Liver (tissue), 9 donors: Measurements from ENCODE around the gene POLDIP3. TPM values are rescaled to one million over a fixed set of nuclear protein-coding genes. Genes with fewer than 3 reads are reported as not detected.

Source experiments
- DNase-seq: peaks from one replicate; pipeline ENCODE4 v3.0.0-alpha.2; 2017; ENCODE audit warnings: low spot score
- H3K27ac ChIP-seq, 2 donors: one replicate each; pipeline ENCODE4 v1.7.0; 2013; ENCODE audit warnings: inconsistent platforms in 2 of 2, low read length in 2 of 2, control low read depth in 1 of 2, low read depth in 1 of 2, mild to moderate bottlenecking in 1 of 2
- H3K27me3 ChIP-seq, 4 donors: one replicate each; pipeline versions ENCODE4 v1.6.1 to v1.7.0; 2013; ENCODE audit warnings: low read length in 3 of 4, inconsistent platforms in 1 of 4, mild to moderate bottlenecking in 1 of 4, moderate library complexity in 1 of 4; ENCODE audit not compliant: control insufficient read depth in 4 of 4, insufficient read depth in 4 of 4
- H3K36me3 ChIP-seq, 4 donors: one replicate each; pipeline versions ENCODE4 v1.6.1 to v1.7.0; 2013; ENCODE audit warnings: low read length in 3 of 4, mild to moderate bottlenecking in 3 of 4, low read depth in 1 of 4, moderate library complexity in 1 of 4; ENCODE audit not compliant: control insufficient read depth in 4 of 4, insufficient read depth in 3 of 4
- H3K4me1 ChIP-seq, 4 donors: one replicate each; pipeline versions ENCODE4 v1.6.1 to v1.7.0; 2013; ENCODE audit warnings: low read length in 3 of 4, mild to moderate bottlenecking in 3 of 4, moderate library complexity in 1 of 4; ENCODE audit not compliant: control insufficient read depth in 4 of 4, insufficient read depth in 4 of 4
- H3K4me3 ChIP-seq, 3 donors: one replicate each; pipeline versions ENCODE4 v1.6.1 to v1.7.0; 2013; ENCODE audit warnings: low read length in 3 of 3, control low read depth in 1 of 3, low read depth in 1 of 3, mild to moderate bottlenecking in 1 of 3
- H3K9ac ChIP-seq, 2 donors: one replicate each; pipeline ENCODE4 v1.7.0; 2013; ENCODE audit warnings: low read length in 2 of 2, mild to moderate bottlenecking in 2 of 2, moderate library complexity in 2 of 2, control low read depth in 1 of 2, low read depth in 1 of 2
- H3K9me3 ChIP-seq, 4 donors: one replicate each; pipeline versions ENCODE4 v1.6.1 to v1.7.0; 2013; ENCODE audit warnings: low read length in 3 of 4; ENCODE audit not compliant: control insufficient read depth in 4 of 4
- EGR1 ChIP-seq, 2 donors: IDR thresholded peaks; 2 replicates each; pipeline ENCODE4 v1.6.1; 2016 to 2018; ENCODE audit warnings: antibody characterized with exemption in 2 of 2, low read depth in 2 of 2
- FOXA2 ChIP-seq: IDR thresholded peaks from 2 replicates; pipeline ENCODE4 v1.6.1; 2016; ENCODE audit warnings: antibody characterized with exemption
- GABPA ChIP-seq, 2 donors: IDR thresholded peaks in 1 of 2; conservative IDR thresholded peaks in 1 of 2; 2 replicates each; pipeline ENCODE4 v1.6.1; 2016; ENCODE audit warnings: antibody characterized with exemption in 2 of 2, mild to moderate bottlenecking in 1 of 2, moderate library complexity in 1 of 2
- HNF4A ChIP-seq, 2 donors: conservative IDR thresholded peaks; 2 replicates each; pipeline ENCODE4 v1.6.1; 2016; ENCODE audit warnings: antibody characterized with exemption in 2 of 2, mild to moderate bottlenecking in 2 of 2
- HNF4G ChIP-seq: IDR thresholded peaks from 2 replicates; pipeline ENCODE4 v1.6.1; 2016; ENCODE audit warnings: antibody characterized with exemption
- JUND ChIP-seq, 2 donors: IDR thresholded peaks; 2 replicates each; pipeline ENCODE4 v1.6.1; 2016; ENCODE audit warnings: antibody characterized with exemption in 2 of 2
- NR2F2 ChIP-seq: IDR thresholded peaks from 2 replicates; pipeline ENCODE4 v1.6.1; 2016; ENCODE audit warnings: antibody characterized with exemption
- RAD21 ChIP-seq, 2 donors: IDR thresholded peaks; 2 replicates each; pipeline ENCODE4 v1.6.1; 2016; ENCODE audit warnings: antibody characterized with exemption in 2 of 2, mild to moderate bottlenecking in 2 of 2
- RXRA ChIP-seq, 2 donors: IDR thresholded peaks; 2 replicates each; pipeline ENCODE4 v1.6.1; 2017 to 2018; ENCODE audit warnings: antibody characterized with exemption in 2 of 2, mild to moderate bottlenecking in 1 of 2
- TAF1 ChIP-seq: conservative IDR thresholded peaks from 2 replicates; pipeline ENCODE4 v1.6.1; 2016; ENCODE audit warnings: antibody characterized with exemption, mild to moderate bottlenecking
- YY1 ChIP-seq: IDR thresholded peaks from 2 replicates; pipeline ENCODE4 v1.6.1; 2016; ENCODE audit warnings: antibody characterized with exemption, mild to moderate bottlenecking
- WGBS: extraction: QIAGEN DNeasy Blood & Tissue Kit; methylation state at CpG from one replicate; pipeline ENCODE4 v1.1.7; 2013; 5-methylcytosine and 5-hydroxymethylcytosine counted together
- polyA plus RNA-seq, 2 donors: library from polyadenylated mRNA; stranded (reverse) in 1 of 2; unstranded in 1 of 2; fragments of 200-250 nt in 1 of 2; fragments of >200 nt in 1 of 2; fragmentation: Nextera tagmentation in 1 of 2; extraction: Ambion mirVana in 1 of 2; gene quantifications; one replicate each; pipeline versions ENCODE4 v1.2.1 to v1.2.3, GENCODE V29; 2013 to 2015
- total RNA-seq, 2 donors: library from RNA; depleted of rRNA; stranded (reverse); fragments of >200 nt; gene quantifications; one replicate each; pipeline ENCODE4 v1.2.3, GENCODE V29; 2014
- TF ChIP-seq, protein P1 (sequence below): IDR thresholded peaks from 2 replicates; pipeline ENCODE4 v1.6.1; 2016; ENCODE audit warnings: antibody characterized with exemption
- TF ChIP-seq, protein P2 (sequence below): fragments of 150-350 bp; IDR thresholded peaks from 2 replicates; pipeline ENCODE4 v1.5.1; 2017; ENCODE audit warnings: improper control_type of control experiment, low read depth, low read length; ENCODE audit not compliant: missing input control
- TF ChIP-seq, protein P3 (sequence below): IDR thresholded peaks from 2 replicates; pipeline ENCODE4 v1.6.1; 2016; ENCODE audit warnings: antibody characterized with exemption
- TF ChIP-seq, protein P4 (sequence below): IDR thresholded peaks from 2 replicates; pipeline ENCODE4 v1.6.1; 2016; ENCODE audit warnings: antibody characterized with exemption
- TF ChIP-seq, protein P5 (sequence below): IDR thresholded peaks from 2 replicates; pipeline ENCODE4 v1.6.1; 2016; ENCODE audit warnings: antibody characterized with exemption, mild to moderate bottlenecking
- donor health status: healthy.
- donor health status: healthy.
- donor health status: healthy.
- donor health status: healthy.
- donor health status: healthy.

The POLDIP3 gene
- total and polyA plus RNA-seq, 4 donors = 14.6 to 22.5 (median 18.0) TPM

DNA sequence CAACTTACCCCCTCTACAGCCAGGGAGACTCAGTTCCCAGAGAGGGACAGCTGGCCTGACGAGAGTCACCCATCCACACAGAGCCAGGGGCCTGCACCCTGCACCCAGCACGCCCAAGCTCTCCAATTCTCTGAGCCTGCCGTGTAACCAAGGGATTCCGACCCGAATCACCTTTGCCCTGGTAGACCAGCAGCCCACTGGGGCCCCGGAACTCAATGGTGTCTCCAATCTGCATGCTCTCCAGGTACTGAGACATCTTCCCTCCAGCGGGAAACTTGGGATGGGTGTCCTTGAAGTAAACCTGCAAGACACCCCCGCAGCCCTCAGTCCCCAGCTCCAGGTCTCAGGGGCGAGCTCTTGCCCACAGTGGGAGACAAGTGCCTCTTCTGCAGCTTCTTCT is 13.3 kb upstream of the POLDIP3 start:
- no peak overlapping the region for H3K4me3 ChIP-seq
- TF ChIP-seq GABPA (IDR thresholded peaks at IDR 0.05 in 1 of 2, conservative IDR thresholded peaks at IDR 0.05 in 1 of 2) = no peak
- TF ChIP-seq RXRA (IDR thresholded peaks at IDR 0.05) = no peak
- TF ChIP-seq JUND (IDR thresholded peaks at IDR 0.05) = no peak
- no peak for TF ChIP-seq FOXA2
- TF ChIP-seq, protein P1, sequence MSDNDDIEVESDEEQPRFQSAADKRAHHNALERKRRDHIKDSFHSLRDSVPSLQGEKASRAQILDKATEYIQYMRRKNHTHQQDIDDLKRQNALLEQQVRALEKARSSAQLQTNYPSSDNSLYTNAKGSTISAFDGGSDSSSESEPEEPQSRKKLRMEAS = no peak
- TF ChIP-seq TAF1 = no peak
- no peak for TF ChIP-seq YY1
- TF ChIP-seq EGR1 (IDR thresholded peaks at IDR 0.05; ENCODE audit: low read depth in 2 of 2) = no peak
- peaks cover 2 to 29% (median 14%) of the 10 kb centered on the region in 4 donors for H3K4me1 ChIP-seq
- no peak for DNase-seq
- no peak overlapping the region for H3K27ac ChIP-seq
- no peak overlapping the region for H3K9ac ChIP-seq
- 95% methylated on average over 9 of the region's 9 CpGs for WGBS
- H3K9me3 ChIP-seq = no peaks in the 10 kb centered on the region
- no peaks in the 10 kb centered on the region for H3K27me3 ChIP-seq
- H3K36me3 ChIP-seq = peaks cover 30 to 70% (median 33%) of the 10 kb centered on the region in 4 donors

DNA sequence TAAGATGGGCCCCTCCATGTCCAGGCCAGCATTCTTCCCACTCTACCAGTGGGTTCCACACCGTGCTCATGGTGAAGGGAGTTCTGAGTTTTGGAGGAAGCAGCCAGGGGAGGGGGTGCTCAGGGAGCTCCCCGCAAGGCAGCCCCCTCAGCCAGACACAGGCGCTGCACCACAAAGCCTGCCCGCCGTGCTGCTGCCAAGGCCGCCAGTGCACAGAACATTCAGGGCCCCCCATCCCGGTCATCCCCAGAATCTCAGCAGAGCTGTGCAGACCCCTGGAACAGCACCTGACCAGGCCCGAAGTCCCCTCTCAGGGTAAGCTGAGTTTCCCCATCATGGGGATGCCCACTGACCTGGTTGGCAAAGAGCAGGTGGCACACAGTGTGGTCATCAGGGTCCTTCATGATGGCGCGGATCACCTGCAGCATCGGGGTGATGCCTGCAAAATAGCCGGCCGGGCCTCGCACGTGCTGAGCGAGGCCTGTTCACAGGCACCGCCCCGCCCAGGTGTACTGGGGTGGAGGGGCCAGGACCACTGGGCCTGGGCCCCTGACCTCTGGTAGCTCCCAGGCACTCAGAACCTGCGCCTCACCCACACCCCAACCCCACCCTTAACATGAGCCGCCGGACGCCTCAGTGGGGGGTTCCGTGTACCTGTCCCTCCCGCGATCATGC is 12.4 kb upstream of the POLDIP3 start:
- Histone ChIP-seq H3K4me3 (no peak overlapping the region), H3K4me1 (peaks cover 2 to 24% (median 15%) of the 10 kb centered on the region in 4 donors), H3K27me3 (no peaks in the 10 kb centered on the region), H3K9me3 (no peaks in the 10 kb centered on the region), H3K27ac (no peak overlapping the region), H3K9ac (no peak overlapping the region), H3K36me3 (peaks cover 27 to 72% (median 32%) of the 10 kb centered on the region in 4 donors)
- no peak for DNase-seq
- TF ChIP-seq, protein P2, sequence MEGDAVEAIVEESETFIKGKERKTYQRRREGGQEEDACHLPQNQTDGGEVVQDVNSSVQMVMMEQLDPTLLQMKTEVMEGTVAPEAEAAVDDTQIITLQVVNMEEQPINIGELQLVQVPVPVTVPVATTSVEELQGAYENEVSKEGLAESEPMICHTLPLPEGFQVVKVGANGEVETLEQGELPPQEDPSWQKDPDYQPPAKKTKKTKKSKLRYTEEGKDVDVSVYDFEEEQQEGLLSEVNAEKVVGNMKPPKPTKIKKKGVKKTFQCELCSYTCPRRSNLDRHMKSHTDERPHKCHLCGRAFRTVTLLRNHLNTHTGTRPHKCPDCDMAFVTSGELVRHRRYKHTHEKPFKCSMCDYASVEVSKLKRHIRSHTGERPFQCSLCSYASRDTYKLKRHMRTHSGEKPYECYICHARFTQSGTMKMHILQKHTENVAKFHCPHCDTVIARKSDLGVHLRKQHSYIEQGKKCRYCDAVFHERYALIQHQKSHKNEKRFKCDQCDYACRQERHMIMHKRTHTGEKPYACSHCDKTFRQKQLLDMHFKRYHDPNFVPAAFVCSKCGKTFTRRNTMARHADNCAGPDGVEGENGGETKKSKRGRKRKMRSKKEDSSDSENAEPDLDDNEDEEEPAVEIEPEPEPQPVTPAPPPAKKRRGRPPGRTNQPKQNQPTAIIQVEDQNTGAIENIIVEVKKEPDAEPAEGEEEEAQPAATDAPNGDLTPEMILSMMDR = no peak
- TF ChIP-seq, protein P3, sequence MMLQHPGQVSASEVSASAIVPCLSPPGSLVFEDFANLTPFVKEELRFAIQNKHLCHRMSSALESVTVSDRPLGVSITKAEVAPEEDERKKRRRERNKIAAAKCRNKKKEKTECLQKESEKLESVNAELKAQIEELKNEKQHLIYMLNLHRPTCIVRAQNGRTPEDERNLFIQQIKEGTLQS = no peak
- no peak for TF ChIP-seq JUND (IDR thresholded peaks at IDR 0.05)
- no peak for TF ChIP-seq NR2F2
- TF ChIP-seq RXRA (IDR thresholded peaks at IDR 0.05) = no peak
- TF ChIP-seq HNF4A (conservative IDR thresholded peaks at IDR 0.05) = no peak
- TF ChIP-seq GABPA (IDR thresholded peaks at IDR 0.05 in 1 of 2, conservative IDR thresholded peaks at IDR 0.05 in 1 of 2) = no peak
- TF ChIP-seq, protein P4, sequence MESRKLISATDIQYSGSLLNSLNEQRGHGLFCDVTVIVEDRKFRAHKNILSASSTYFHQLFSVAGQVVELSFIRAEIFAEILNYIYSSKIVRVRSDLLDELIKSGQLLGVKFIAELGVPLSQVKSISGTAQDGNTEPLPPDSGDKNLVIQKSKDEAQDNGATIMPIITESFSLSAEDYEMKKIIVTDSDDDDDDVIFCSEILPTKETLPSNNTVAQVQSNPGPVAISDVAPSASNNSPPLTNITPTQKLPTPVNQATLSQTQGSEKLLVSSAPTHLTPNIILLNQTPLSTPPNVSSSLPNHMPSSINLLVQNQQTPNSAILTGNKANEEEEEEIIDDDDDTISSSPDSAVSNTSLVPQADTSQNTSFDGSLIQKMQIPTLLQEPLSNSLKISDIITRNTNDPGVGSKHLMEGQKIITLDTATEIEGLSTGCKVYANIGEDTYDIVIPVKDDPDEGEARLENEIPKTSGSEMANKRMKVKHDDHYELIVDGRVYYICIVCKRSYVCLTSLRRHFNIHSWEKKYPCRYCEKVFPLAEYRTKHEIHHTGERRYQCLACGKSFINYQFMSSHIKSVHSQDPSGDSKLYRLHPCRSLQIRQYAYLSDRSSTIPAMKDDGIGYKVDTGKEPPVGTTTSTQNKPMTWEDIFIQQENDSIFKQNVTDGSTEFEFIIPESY = no peak
- no peak for TF ChIP-seq EGR1 (IDR thresholded peaks at IDR 0.05; ENCODE audit: low read depth in 2 of 2)
- TF ChIP-seq, protein P5, sequence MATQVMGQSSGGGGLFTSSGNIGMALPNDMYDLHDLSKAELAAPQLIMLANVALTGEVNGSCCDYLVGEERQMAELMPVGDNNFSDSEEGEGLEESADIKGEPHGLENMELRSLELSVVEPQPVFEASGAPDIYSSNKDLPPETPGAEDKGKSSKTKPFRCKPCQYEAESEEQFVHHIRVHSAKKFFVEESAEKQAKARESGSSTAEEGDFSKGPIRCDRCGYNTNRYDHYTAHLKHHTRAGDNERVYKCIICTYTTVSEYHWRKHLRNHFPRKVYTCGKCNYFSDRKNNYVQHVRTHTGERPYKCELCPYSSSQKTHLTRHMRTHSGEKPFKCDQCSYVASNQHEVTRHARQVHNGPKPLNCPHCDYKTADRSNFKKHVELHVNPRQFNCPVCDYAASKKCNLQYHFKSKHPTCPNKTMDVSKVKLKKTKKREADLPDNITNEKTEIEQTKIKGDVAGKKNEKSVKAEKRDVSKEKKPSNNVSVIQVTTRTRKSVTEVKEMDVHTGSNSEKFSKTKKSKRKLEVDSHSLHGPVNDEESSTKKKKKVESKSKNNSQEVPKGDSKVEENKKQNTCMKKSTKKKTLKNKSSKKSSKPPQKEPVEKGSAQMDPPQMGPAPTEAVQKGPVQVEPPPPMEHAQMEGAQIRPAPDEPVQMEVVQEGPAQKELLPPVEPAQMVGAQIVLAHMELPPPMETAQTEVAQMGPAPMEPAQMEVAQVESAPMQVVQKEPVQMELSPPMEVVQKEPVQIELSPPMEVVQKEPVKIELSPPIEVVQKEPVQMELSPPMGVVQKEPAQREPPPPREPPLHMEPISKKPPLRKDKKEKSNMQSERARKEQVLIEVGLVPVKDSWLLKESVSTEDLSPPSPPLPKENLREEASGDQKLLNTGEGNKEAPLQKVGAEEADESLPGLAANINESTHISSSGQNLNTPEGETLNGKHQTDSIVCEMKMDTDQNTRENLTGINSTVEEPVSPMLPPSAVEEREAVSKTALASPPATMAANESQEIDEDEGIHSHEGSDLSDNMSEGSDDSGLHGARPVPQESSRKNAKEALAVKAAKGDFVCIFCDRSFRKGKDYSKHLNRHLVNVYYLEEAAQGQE = no peak
- TF ChIP-seq FOXA2 = no peak
- no peak for TF ChIP-seq HNF4G
- no peak for TF ChIP-seq RAD21 (IDR thresholded peaks at IDR 0.05)
- TF ChIP-seq, protein P1 = no peak
- 96% methylated on average over 25 of the region's 25 CpGs for WGBS
